ELR (cell line): Measurements from ENCODE around the gene DGCR2.
"Not testable (repeated sequence)": the region's sequence is repeated elsewhere in the genome, so short reads cannot be mapped to it uniquely, and the experiment has no call there.

Experiments
- DNase-seq: peaks from one replicate; pipeline ENCODE4 v3.0.0-alpha.2; 2015; ENCODE audit warnings: low read depth

Gene DGCR2

DNA sequence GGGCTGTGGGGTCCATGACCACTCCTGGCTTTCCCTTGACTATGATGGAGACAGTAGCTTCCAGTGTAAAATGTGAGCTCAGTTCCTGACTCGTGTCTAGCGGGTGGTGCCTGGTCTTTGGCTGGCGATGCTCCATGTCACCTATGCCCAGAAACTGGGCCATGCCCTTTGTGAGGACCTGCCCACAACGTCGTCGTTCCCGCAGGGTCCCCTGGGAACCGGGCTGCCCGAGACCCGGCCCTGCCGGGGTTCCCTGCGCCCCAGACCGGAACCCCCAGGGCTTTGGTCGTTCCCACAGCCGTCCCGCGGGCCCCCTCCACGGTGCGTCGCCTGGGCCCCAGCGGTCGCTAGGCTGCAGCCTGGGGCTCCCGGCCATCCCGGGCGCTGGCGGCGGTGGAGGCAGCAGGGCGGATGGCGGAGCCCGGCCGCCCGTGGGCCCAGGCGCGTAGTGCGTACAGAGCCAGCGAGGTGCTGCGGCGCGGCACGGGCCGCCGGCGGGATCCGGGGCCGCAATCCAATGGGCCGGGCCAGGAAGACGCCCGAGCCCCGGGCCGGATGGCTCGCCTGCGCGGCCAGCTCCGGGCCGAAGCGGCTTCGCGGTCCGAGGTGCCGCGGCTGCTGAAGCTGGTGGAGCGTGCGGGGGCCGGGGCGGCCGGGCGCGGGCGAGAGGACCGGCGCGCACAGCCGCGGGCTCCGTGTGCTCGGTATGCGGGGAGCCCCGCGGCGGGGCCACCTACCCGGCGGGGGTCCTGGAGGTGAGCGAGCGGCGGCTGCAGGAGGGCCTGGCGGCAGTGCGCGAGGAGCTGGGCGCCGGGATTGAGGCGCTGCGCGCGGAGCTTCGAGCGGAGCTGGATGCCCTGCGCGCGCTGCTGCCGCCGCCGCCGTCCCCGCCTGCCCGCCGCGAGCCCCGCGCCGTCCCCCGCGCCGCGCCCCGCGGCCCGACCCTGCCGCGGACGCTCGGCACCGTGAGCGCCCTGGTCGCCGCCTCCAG lies 92.8 kb downstream of the DGCR2 start:
- DNase-seq, result not testable (repeated sequence)

DNA sequence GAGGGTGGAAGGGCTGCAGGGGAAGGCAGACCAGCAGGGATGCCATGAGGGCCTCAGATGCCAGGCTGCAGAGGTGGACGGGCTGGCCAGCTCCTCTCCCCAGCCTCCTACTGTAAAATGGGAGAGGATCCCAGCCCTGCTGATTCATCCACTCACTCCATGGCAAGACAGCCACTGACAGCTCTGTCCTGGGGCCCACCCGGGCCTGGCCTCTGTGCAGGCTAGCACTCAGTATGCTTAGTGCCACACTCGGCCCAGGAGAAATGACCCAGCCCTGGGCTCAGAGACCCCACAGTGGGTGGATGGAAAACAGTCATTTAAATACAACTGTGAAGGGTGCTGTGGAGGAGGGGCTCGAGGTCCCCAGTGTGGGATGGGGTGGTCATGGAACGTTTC lies 94.2 kb downstream of the DGCR2 start:
- not testable (repeated sequence) for DNase-seq

DNA sequence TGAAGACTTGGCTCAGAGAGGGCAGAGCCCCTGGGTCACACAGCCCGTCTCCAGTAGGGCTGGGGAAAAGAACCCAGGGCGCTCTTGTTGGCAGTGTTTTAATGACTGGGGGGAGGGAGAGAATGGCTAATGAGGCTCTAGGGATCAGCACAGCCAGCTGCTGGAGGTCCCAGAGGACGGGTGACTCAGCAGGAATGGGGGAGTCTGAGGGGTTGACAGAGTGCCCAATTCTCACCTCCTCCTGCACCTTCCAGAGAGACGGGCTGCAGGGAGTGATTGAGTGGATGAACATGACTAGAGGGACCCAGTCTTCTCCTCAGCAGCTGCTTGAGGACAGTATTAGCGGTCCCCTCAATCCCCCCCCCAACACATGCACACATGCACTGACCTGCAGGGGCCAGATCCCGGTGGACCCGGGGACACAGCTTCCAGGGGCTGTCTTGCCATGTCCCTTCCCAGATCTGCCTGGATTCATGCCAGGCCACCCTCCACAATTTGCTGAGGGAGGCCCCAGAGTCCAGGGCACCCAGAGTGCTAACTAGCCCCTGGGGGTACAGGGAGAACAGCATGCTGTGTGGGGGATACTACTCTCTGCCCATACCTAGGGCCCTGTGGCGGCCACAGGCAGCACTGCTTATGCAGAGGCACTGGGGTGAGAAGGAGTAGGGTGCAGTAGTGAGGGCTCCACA lies 94.7 kb downstream of the DGCR2 start:
- not testable (repeated sequence) for DNase-seq

DNA sequence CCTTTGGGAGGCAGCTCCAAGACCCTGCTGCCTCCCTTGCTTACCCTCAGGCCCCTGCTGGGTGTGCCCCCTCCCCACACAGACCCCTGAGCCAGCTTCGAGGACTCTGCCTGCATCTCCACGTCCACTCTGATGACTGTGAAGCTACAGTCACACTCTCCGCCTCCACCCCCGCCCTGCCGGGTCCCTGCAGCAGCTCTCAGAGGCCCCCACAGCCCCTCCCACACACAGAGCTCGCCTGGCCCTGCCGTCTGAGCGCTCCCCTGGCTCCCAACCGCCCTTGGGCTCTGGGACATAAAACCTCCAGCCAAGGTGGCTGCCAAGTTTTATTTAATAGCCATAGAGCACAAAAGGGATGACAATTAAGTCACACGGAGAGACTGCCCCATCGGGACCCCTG lies 96.1 kb downstream of the DGCR2 start:
- not testable (repeated sequence) for DNase-seq

DNA sequence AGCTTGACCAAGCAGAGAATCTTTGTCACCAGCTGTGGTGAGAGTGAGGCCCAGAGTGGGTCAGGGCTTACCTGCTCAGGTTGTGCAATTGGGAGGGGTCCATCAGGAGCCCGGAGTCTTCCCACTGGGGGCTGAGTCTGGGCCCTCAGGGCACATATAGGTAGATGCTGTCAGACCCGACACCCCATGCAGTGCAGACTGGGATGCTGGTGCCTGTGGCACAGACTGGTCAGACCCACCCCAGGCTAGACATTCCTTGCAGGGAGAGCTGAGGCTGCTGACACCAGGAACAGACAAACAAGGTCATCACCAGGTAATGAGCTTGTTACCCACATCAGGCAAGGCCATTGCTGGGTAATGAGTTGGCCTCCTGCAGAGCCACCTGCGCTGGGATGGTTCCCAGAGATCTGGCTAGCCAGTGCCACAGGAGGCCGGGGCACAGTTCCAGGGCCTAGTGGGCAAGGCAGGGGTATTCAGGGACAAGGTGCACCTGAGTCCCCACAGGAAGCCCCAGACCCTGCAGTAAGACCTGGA lies 97.2 kb downstream of the DGCR2 start:
- not testable (repeated sequence) for DNase-seq

GRCh38 chr22:19023931-19024330 lies 98.3 kb downstream of the DGCR2 start:
- DNase-seq, result not testable (repeated sequence)

- DNase-seq, result no peak
Measured at GRCh38 chr22:19022755-19023154, 99.5 kb downstream of the DGCR2 start.

DNA sequence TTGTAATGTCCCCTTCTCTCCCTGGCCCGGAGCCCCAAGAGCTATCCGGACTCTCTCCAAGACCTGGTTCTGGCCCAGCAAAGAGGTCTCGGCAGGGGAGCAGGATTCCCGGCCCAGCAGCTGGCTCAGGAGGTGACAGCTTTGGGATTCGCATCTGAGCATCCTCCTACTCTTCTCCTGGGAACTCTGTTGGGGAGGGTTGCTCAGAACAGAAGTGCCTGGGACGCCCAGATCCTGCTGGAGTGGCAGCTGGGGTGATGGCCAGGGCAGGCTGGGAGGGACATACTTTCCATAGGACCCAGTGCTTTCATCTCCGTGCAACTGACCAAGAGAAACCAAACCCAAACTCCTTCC lies 102.6 kb downstream of the DGCR2 start:
- DNase-seq, result no peak

- DNase-seq, result no peak
Measured at GRCh38 chr22:19019029-19019678, 103.1 kb downstream of the DGCR2 start.

DNA sequence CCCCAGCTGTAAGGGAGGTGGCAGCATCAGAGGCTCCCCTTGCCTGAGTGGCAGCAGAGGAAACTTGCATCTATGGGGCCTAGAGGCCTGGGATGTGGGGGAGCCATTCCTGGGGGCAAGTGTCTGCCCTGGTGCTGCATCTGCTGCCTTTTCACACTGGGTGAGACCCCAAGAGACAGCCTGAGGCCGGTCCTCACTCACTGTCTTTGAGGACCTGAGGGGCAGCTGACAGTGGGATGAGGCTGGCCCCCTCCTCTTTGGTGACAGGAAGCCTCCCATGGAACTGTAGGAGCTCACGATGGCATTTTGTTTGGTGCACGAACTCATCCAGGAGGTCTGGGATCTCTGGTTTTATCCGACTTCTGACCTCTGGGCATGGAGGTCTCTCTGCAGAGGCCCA lies 104.0 kb downstream of the DGCR2 start:
- no peak for DNase-seq

DNA sequence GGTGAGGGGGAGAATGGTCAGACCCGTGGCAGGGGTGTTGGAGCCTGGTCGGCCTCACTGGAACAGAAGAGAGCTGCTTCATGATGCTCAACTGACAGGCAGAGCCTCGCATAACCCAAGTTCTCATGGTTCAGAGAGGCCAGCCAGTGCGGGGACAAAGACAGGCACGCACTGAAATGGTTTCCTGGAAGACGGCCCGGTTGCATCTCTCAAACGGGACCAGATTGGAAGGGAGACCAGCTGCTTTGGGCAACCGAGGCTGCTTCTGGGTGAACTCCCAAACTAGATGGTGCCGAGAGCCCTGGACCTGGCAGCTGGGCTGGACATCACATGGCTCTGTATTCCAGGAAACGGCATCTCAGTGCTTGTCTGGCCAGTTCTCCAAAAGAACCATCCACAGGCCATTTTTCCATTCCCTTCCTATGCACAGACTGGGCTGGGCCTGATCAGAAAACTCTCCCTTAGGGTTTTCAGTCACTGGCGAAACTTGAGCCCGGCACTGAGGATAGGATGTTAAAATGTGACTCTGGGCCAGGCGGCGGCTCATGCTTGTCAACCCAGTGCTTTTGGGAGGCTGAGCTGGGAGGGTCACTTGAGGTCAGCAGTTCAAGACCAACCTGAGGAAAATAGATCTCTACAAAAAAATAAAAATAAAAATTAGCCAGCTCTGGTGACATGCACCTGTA lies 106.0 kb downstream of the DGCR2 start:
- DNase-seq, result no peak

- no peak for DNase-seq
Measured at GRCh38 chr22:19014886-19015285, 107.3 kb downstream of the DGCR2 start.

GRCh38 chr22:19013881-19014598 lies 108.2 kb downstream of the DGCR2 start:
- not testable (repeated sequence) for DNase-seq

- not testable (repeated sequence) for DNase-seq
Measured at GRCh38 chr22:19013411-19013810, 108.8 kb downstream of the DGCR2 start.

DNA sequence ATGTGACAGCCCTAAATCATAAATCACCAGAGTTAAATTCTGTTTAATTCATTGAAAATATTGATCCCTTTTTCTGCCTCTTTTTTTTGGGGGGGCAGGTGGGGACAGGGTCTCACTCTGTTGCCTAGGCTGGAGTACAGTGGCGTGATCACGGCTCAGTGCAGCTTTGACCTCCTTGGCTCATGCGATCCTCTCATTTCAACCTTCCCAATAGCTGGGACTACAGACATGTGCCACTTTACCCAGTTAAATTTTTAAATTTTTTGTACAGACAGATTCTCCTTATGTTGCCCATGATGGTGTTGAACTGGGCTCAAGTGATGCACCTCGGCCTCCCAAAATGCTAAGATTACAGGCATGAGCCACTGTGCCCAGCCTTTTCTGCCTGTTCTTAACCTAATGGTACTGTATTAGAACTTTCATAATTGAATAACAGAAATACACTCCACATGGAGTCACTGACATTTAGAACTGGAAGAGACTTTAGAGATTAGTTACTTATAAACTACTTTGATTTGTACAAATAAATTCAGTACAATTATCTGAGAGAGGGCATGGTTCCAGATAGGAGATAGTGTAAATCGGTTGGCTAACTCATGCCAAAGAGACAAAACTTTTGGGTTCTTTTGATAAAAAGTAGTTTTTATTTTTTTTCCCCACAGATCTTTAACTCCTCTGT lies 109.8 kb downstream of the DGCR2 start:
- DNase-seq, result no peak

- DNase-seq, result not testable (repeated sequence)
Measured at GRCh38 chr22:19011611-19012010, 110.6 kb downstream of the DGCR2 start.

- DNase-seq, result no peak
Measured at GRCh38 chr22:19011075-19011474, 111.1 kb downstream of the DGCR2 start.

DNA sequence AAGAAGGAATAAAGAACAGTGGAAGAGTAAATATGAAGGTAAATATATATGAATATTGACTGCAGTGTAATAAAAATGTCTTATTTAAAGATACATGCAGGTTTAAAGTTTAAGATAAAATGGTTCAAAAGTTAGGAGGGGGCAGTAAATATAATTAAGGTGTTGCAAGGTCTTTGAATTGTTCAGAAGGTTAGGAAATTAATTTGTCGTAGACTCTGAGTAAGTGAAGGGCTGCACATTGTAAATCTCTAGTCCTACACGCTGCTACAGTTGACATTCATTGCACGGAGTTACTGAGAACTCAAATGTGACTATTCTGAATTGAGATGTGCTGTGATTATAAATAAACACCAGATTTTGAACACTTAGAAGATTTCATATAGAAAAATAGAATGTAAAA lies 116.3 kb downstream of the DGCR2 start:
- DNase-seq, result no peak

DNA sequence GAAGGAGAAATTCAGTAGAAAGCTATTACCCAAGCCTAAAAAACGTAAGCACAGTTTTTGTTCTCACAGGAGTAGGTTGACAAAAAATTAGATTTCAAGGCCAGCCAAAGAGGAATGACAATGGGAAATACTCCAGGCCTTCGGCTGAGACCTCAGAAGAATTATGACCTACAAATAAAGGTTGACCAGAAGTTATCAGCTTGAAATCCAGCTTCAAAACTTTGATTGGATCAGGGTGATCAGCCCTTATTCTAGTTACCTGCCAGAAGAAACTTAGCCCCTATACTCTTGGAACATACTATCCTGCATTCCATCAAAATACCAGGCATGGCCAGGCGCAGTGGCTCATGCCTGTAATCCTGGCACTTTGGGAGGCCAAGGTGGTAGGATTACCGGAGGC lies 117.7 kb downstream of the DGCR2 start:
- no peak for DNase-seq

DNA sequence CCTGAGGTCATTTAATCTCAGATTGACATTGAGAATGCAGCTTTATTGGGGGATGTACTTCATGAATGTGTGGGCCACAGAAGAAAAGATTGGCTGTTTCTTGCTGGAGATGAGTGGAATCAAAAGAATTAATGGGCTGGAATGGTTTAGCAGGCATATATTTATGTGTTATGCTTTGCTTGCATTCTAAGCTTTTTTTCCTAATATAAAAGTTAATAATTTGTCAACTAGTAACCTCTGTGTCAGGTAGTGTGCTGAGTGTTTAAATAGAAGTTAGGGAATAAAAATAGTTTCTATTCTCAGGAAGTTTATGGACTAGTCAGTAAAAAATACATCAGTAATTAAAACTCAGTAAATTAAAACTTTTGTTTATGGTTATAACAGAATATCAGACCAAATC lies 118.7 kb downstream of the DGCR2 start:
- no peak for DNase-seq

DNA sequence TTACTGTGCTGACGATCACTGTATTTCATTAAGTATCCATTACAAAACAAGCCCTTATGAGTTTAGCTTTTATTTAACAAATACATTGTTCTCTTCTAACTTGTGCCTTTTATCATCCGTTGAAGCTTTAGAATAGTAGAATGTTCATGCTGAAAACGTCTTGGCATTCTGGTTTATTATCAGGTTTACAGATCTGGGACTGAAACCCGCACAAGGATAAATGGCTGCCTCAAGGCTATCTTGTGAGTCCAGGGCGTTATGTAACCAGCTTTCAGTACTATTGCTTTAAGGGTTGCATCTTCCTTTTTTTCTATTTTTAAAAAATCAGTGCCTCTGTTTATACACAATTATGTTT lies 119.6 kb downstream of the DGCR2 start:
- DNase-seq, result no peak
